HEK293 (cell line): ENCODE measurements around the gene TMEM200A.
"Not testable (repeated sequence)": the region's sequence is repeated elsewhere in the genome, so short reads cannot be mapped to it uniquely, and the experiment has no call there.

ENCODE experiments used
- BCL11A ChIP-seq: fragments of 450-650 bp; formaldehyde crosslinking; IDR thresholded peaks from 2 replicates; pipeline ENCODE4 v1.5.1; 2016; ENCODE audit warnings: low read depth, missing biosample characterization, missing genetic modification characterization
- RBAK ChIP-seq: fragments of 450-650 bp; formaldehyde crosslinking; IDR thresholded peaks from 2 replicates; pipeline ENCODE4 v1.5.1; 2016; ENCODE audit warnings: missing biosample characterization, missing genetic modification characterization
- YY1 ChIP-seq: fragments of 450-650 bp; formaldehyde crosslinking; IDR thresholded peaks from 2 replicates; pipeline ENCODE4 v1.5.1; 2018; ENCODE audit warnings: missing biosample characterization, missing genetic modification characterization
- ZNF121 ChIP-seq: fragments of 450-650 bp; formaldehyde crosslinking; IDR thresholded peaks from 2 replicates; pipeline ENCODE4 v1.5.1; 2016; ENCODE audit warnings: missing biosample characterization, missing genetic modification characterization
- ZNF132 ChIP-seq: fragments of 450-650 bp; formaldehyde crosslinking; IDR thresholded peaks from 2 replicates; pipeline ENCODE4 v1.5.1; 2017; ENCODE audit warnings: missing biosample characterization, missing genetic modification characterization, borderline replicate concordance
- ZNF311 ChIP-seq: fragments of 450-650 bp; formaldehyde crosslinking; IDR thresholded peaks from 2 replicates; pipeline ENCODE4 v1.5.1; 2017; ENCODE audit warnings: missing biosample characterization, missing genetic modification characterization, borderline replicate concordance
- ZNF792 ChIP-seq: fragments of 450-650 bp; formaldehyde crosslinking; IDR thresholded peaks from 2 replicates; pipeline ENCODE4 v1.5.1; 2016; ENCODE audit warnings: missing biosample characterization, missing genetic modification characterization
- TF ChIP-seq, protein P1 (sequence below): fragments of 450-650 bp; formaldehyde crosslinking; IDR thresholded peaks from 2 replicates; pipeline ENCODE4 v1.5.1; 2016; ENCODE audit warnings: missing biosample characterization, missing genetic modification characterization
- TF ChIP-seq, protein P2 (sequence below): fragments of 450-650 bp; formaldehyde crosslinking; IDR thresholded peaks from 2 replicates; pipeline ENCODE4 v1.5.1; 2016; ENCODE audit warnings: missing biosample characterization, missing genetic modification characterization
- TF ChIP-seq, protein P3 (sequence below): fragments of 450-650 bp; formaldehyde crosslinking; IDR thresholded peaks from 2 replicates; pipeline ENCODE4 v1.5.1; 2016; ENCODE audit warnings: missing biosample characterization, missing genetic modification characterization
- TF ChIP-seq, protein P4 (sequence below): fragments of 450-650 bp; IDR thresholded peaks from 2 replicates; pipeline ENCODE4 v1.5.1; 2018; ENCODE audit warnings: missing biosample characterization, missing genetic modification characterization
- TF ChIP-seq, protein P5 (sequence below): fragments of 450-650 bp; formaldehyde crosslinking; IDR thresholded peaks from 2 replicates; pipeline ENCODE4 v1.5.1; 2016; ENCODE audit warnings: missing biosample characterization, missing genetic modification characterization

DNA sequence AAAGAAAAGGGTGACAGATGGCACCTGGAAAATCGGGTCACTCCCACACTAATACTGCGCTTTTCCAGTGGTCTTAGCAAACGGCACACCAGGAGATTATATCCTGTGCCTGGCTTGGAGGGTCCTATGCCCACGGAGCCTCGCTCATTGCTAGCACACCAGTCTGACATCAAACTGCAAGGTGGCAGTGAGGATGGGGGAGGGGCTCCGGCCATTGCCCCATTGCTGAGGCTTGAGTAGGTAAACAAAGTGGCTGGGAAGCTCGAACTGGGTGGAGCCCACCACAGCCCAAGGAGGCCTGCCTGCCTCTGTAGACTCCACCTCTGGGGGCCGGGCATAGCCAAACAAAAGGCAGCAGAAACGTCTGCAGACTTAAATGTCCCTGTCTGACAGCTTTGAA lies 19.5 kb upstream of the TMEM200A start:
- TF ChIP-seq BCL11A (tag by site-specific recombination); RBAK (tag by site-specific recombination); ZNF792; YY1 (tag by site-specific recombination); ZNF132 (tag by site-specific recombination); ZNF311; ZNF121 (tag by site-specific recombination): not testable (repeated sequence)
- TF ChIP-seq, protein P1, sequence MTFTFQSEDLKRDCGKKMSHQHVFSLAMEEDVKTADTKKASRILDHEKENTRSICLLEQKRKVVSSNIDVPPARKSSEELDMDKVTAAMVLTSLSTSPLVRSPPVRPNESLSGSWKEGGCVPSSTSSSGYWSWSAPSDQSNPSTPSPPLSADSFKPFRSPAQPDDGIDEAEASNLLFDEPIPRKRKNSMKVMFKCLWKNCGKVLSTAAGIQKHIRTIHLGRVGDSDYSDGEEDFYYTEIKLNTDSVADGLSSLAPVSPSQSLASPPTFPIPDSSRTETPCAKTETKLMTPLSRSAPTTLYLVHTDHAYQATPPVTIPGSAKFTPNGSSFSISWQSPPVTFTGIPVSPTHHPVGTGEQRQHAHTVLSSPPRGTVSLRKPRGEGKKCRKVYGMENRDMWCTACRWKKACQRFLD = not testable (repeated sequence)
- TF ChIP-seq, protein P2, sequence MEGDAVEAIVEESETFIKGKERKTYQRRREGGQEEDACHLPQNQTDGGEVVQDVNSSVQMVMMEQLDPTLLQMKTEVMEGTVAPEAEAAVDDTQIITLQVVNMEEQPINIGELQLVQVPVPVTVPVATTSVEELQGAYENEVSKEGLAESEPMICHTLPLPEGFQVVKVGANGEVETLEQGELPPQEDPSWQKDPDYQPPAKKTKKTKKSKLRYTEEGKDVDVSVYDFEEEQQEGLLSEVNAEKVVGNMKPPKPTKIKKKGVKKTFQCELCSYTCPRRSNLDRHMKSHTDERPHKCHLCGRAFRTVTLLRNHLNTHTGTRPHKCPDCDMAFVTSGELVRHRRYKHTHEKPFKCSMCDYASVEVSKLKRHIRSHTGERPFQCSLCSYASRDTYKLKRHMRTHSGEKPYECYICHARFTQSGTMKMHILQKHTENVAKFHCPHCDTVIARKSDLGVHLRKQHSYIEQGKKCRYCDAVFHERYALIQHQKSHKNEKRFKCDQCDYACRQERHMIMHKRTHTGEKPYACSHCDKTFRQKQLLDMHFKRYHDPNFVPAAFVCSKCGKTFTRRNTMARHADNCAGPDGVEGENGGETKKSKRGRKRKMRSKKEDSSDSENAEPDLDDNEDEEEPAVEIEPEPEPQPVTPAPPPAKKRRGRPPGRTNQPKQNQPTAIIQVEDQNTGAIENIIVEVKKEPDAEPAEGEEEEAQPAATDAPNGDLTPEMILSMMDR = not testable (repeated sequence)
- TF ChIP-seq, protein P3, sequence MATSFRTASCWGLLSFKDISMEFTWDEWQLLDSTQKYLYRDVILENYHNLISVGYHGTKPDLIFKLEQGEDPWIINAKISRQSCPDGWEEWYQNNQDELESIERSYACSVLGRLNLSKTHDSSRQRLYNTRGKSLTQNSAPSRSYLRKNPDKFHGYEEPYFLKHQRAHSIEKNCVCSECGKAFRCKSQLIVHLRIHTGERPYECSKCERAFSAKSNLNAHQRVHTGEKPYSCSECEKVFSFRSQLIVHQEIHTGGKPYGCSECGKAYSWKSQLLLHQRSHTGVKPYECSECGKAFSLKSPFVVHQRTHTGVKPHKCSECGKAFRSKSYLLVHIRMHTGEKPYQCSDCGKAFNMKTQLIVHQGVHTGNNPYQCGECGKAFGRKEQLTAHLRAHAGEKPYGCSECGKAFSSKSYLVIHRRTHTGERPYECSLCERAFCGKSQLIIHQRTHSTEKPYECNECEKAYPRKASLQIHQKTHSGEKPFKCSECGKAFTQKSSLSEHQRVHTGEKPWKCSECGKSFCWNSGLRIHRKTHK (tag by site-specific recombination) = not testable (repeated sequence)
- TF ChIP-seq, protein P4, sequence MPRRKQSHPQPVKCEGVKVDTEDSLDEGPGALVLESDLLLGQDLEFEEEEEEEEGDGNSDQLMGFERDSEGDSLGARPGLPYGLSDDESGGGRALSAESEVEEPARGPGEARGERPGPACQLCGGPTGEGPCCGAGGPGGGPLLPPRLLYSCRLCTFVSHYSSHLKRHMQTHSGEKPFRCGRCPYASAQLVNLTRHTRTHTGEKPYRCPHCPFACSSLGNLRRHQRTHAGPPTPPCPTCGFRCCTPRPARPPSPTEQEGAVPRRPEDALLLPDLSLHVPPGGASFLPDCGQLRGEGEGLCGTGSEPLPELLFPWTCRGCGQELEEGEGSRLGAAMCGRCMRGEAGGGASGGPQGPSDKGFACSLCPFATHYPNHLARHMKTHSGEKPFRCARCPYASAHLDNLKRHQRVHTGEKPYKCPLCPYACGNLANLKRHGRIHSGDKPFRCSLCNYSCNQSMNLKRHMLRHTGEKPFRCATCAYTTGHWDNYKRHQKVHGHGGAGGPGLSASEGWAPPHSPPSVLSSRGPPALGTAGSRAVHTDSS (tag by site-specific recombination) = not testable (repeated sequence)
- TF ChIP-seq, protein P5, sequence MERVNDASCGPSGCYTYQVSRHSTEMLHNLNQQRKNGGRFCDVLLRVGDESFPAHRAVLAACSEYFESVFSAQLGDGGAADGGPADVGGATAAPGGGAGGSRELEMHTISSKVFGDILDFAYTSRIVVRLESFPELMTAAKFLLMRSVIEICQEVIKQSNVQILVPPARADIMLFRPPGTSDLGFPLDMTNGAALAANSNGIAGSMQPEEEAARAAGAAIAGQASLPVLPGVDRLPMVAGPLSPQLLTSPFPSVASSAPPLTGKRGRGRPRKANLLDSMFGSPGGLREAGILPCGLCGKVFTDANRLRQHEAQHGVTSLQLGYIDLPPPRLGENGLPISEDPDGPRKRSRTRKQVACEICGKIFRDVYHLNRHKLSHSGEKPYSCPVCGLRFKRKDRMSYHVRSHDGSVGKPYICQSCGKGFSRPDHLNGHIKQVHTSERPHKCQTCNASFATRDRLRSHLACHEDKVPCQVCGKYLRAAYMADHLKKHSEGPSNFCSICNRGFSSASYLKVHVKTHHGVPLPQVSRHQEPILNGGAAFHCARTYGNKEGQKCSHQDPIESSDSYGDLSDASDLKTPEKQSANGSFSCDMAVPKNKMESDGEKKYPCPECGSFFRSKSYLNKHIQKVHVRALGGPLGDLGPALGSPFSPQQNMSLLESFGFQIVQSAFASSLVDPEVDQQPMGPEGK (tag by site-specific recombination) = not testable (repeated sequence)
